HEK293T (cell line): ENCODE results near the gene XIRP2.

Source experiments
- CTCF ChIA-PET: fragments of 350-600 bp; formaldehyde crosslinking; extraction: SDS; loops from one replicate; lab custom pipeline; 2021; ENCODE audit warnings: antibody characterized with exemption, inconsistent platforms; lab: Yijun Ruan, JAX
- POLR2A ChIA-PET: fragments of 350-600 bp; formaldehyde crosslinking; extraction: SDS; loops from one replicate; lab custom pipeline; 2020; ENCODE audit warnings: antibody characterized with exemption, inconsistent platforms; lab: Yijun Ruan, JAX
- DNase-seq: peaks from one replicate; pipeline ENCODE4 v3.0.0; 2012; ENCODE audit warnings: mixed read lengths; ENCODE audit errors: extremely low spot score
- ARNT ChIP-seq: fragments of 450-650 bp; IDR thresholded peaks from 2 replicates; pipeline ENCODE4 v1.6.1; 2017; ENCODE audit warnings: mild to moderate bottlenecking
- BHLHE40 ChIP-seq: fragments of 450-650 bp; IDR thresholded peaks from 2 replicates; pipeline ENCODE4 v1.6.1; 2016; ENCODE audit warnings: mild to moderate bottlenecking, moderate library complexity, borderline replicate concordance
- CTBP1 ChIP-seq: fragments of 450-650 bp; IDR thresholded peaks from 2 replicates; pipeline ENCODE4 v1.6.1; 2016; ENCODE audit warnings: borderline replicate concordance
- ELF4 ChIP-seq: fragments of 450-650 bp; IDR thresholded peaks from 2 replicates; pipeline ENCODE4 v1.6.1; 2017; ENCODE audit warnings: antibody characterized with exemption
- FOXA1 ChIP-seq: fragments of 450-650 bp; IDR thresholded peaks from 2 replicates; pipeline ENCODE4 v1.6.1; 2016; ENCODE audit warnings: mild to moderate bottlenecking
- FOXK2 ChIP-seq: fragments of 450-650 bp; IDR thresholded peaks from 2 replicates; pipeline ENCODE4 v1.6.1; 2016; ENCODE audit warnings: mild to moderate bottlenecking
- FOXM1 ChIP-seq: fragments of 450-650 bp; IDR thresholded peaks from 2 replicates; pipeline ENCODE4 v1.6.1; 2017; ENCODE audit warnings: mild to moderate bottlenecking, borderline replicate concordance
- HDGF ChIP-seq: fragments of 450-650 bp; IDR thresholded peaks from 2 replicates; pipeline ENCODE4 v1.6.1; 2017; ENCODE audit warnings: antibody characterized with exemption, borderline replicate concordance
- L3MBTL2 ChIP-seq: fragments of 450-650 bp; conservative IDR thresholded peaks from 2 replicates; pipeline ENCODE4 v1.6.1; 2016; ENCODE audit warnings: mild to moderate bottlenecking
- LEF1 ChIP-seq: fragments of 450-650 bp; IDR thresholded peaks from 2 replicates; pipeline ENCODE4 v1.6.1; 2017; ENCODE audit warnings: mild to moderate bottlenecking, borderline replicate concordance
- NFRKB ChIP-seq: fragments of 450-650 bp; IDR thresholded peaks from 2 replicates; pipeline ENCODE4 v1.6.1; 2016; ENCODE audit warnings: mild to moderate bottlenecking, moderate library complexity
- SP1 ChIP-seq: fragments of 450-650 bp; IDR thresholded peaks from 2 replicates; pipeline ENCODE4 v1.6.1; 2017
- SUZ12 ChIP-seq: fragments of 450-650 bp; IDR thresholded peaks from 2 replicates; pipeline ENCODE4 v1.6.1; 2016; ENCODE audit warnings: mild to moderate bottlenecking
- TARDBP ChIP-seq: fragments of 450-650 bp; IDR thresholded peaks from 2 replicates; pipeline ENCODE4 v1.6.1; 2016
- ZNF384 ChIP-seq: fragments of 450-650 bp; IDR thresholded peaks from 2 replicates; pipeline ENCODE4 v1.6.1; 2016
- TF ChIP-seq, protein P1 (sequence below): fragments of 450-650 bp; IDR thresholded peaks from 2 replicates; pipeline ENCODE4 v1.6.1; 2016

Gene XIRP2

GRCh38 chr2:167182403-167182802 is 294.1 kb downstream of the XIRP2 start:
- no peak for DNase-seq
- ChIA-PET POLR2A (no interaction called here), CTCF (no interaction called here)
- TF ChIP-seq L3MBTL2 (no peak), ZNF384 (no peak), ELF4 (no peak), FOXM1 (no peak), CTBP1 (no peak), SUZ12 (no peak), FOXK2 (no peak), NFRKB (no peak), FOXA1 (no peak), LEF1 (no peak), HDGF (no peak), ARNT (no peak), TARDBP (no peak), BHLHE40 (no peak), SP1 (no peak)
- TF ChIP-seq, protein P1, sequence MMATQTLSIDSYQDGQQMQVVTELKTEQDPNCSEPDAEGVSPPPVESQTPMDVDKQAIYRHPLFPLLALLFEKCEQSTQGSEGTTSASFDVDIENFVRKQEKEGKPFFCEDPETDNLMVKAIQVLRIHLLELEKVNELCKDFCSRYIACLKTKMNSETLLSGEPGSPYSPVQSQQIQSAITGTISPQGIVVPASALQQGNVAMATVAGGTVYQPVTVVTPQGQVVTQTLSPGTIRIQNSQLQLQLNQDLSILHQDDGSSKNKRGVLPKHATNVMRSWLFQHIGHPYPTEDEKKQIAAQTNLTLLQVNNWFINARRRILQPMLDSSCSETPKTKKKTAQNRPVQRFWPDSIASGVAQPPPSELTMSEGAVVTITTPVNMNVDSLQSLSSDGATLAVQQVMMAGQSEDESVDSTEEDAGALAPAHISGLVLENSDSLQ, result no peak

GRCh38 chr2:167183931-167184330 is 295.7 kb downstream of the XIRP2 start:
- ChIA-PET POLR2A (no interaction called here), CTCF (no interaction called here)
- no peak for TF ChIP-seq HDGF
- TF ChIP-seq, protein P1, result no peak
- TF ChIP-seq NFRKB, result no peak
- TF ChIP-seq SUZ12, result no peak
- TF ChIP-seq ELF4, result no peak
- TF ChIP-seq FOXA1, result no peak
- no peak for TF ChIP-seq L3MBTL2
- no peak for TF ChIP-seq SP1
- TF ChIP-seq ARNT, result no peak
- DNase-seq, result no peak

- no peak for DNase-seq
- POLR2A ChIA-PET, result no interaction called here
- TF ChIP-seq ELF4 (no peak), CTBP1 (no peak), NFRKB (no peak), SUZ12 (no peak), TARDBP (no peak), ARNT (no peak), FOXA1 (no peak), HDGF (no peak), BHLHE40 (no peak), L3MBTL2 (no peak), LEF1 (no peak), ZNF384 (no peak), FOXM1 (no peak), FOXK2 (no peak), SP1 (no peak)
- TF ChIP-seq, protein P1, result no peak
- CTCF ChIA-PET, result interaction anchor here (0.6 kb wide), 1 partner anchor 47 kb away, joined by 3 read pairs; no protein-coding TSS in a partner anchor
Observed at GRCh38 chr2:167186465-167186864, 298.2 kb downstream of the XIRP2 start.

DNA sequence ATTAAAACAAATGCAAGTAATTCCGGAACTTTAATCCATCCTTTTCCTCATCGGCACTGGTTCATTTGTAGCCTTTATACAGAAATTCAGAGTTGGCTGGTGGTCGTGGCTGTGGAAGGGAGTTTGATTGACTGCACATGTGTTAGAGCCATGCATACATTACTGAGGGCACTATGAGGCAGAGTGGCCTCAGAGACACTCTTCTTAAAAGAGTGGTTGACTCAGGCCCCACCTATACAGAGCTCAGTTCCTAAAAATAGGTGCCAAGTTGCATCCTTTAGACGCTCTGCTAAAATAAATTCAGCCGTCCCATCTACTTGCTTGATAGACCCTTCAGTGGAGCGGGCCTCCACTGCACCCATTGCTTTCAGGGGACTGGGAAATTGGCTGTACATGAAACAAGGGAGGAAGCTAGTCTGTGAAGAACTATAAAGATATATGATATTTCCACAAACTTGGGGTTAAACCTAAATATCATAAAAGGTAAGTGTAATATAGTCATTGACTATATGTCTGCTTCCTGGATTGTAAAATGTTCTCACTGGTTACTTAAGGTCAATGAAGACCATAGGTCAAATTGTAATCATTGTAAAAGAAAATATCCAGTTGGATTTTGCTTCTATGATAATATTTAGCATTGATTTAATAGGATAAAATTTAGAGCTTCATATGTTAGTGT is 298.9 kb downstream of the XIRP2 start:
- no peak for DNase-seq
- CTCF ChIA-PET, result no interaction called here
- TF ChIP-seq FOXA1, result no peak
- TF ChIP-seq ARNT, result no peak
- TF ChIP-seq NFRKB, result no peak
- no peak for TF ChIP-seq HDGF
- TF ChIP-seq, protein P1, result no peak
- TF ChIP-seq TARDBP, result no peak
- POLR2A ChIA-PET, result no interaction called here

DNA sequence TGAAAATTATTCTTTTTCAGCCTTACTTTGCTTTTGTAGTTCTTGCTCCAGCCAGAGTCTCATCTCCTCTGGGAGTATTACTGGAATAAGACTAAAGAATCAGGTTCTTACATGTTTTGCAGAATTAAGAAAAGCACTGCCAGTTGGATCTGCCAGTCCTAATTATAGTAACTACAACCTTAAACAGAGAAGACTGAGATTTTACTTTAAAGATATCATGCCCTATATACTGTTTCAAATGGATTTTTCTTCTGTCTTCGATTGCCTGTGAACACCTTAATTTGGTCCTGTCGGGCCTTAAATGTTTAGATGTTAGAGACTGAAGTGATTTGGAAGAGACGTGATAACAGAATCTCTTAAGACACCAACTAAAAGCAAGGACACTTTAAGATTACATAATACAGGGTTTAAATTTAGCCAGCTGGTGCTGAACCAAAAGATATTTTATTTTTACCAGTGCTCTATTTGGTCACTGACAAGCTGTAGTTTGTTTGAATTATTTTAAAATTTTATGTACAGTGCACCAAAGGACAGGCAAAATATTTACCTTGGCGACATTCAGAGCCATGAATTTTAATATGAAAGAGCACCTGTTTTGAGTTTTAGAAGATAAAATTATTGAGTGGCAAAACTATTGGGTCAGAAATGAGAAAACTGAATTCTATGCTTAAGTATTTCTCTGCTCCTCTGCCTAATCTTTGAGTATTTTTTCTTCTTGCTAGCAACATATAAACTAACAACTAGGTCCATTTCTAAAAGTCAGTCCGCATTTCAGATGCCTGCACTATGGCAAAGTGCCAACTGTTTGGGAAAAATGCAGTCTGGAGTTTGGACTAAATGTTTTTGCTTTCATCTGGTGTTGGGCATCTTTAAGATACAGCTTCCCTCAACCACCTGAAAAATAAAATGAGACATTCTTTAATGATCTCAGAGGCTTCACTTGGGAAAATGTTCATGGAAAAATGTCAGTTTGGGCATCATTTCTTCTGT is 300.0 kb downstream of the XIRP2 start:
- CTCF ChIA-PET, result no interaction called here
- POLR2A ChIA-PET, result no interaction called here
- DNase-seq, result no peak
- TF ChIP-seq SP1 (no peak), ELF4 (no peak), BHLHE40 (no peak), TARDBP (no peak), L3MBTL2 (no peak), ZNF384 (no peak), HDGF (no peak), FOXK2 (no peak), CTBP1 (no peak)
